ENCODE measurements around the gene MFAP3.
"Not testable (repeated sequence)": the region's sequence is repeated elsewhere in the genome, so short reads cannot be mapped to it uniquely, and the experiment has no call there.

The MFAP3 gene

GRCh38 chr5:154065971-154066370 lies 27.2 kb downstream of the MFAP3 start:
- no peaks in the 10 kb centered on the region for H3K36me3 ChIP-seq
- H3K9ac ChIP-seq = no peak overlapping the region
- H3K27me3 ChIP-seq = no peaks in the 10 kb centered on the region
- no peak overlapping the region for H3K4me3 ChIP-seq
- H3K27ac ChIP-seq = no peak overlapping the region
- H3K4me2 ChIP-seq = 0 out of 2 replicates have a peak overlapping the region, but pooled peaks have one; percentile 0
- no peaks in the 10 kb centered on the region for H4K20me1 ChIP-seq
- TF ChIP-seq Cebpa-rat (IDR thresholded peaks at IDR 0.05) = no peak
- peaks cover 11% of the 10 kb centered on the region; the same call in 1 of the 2 replicates for H3K9me3 ChIP-seq
- peaks cover 8% of the 10 kb centered on the region; the same call in 1 of the 2 replicates for H3K4me1 ChIP-seq

GRCh38 chr5:154069854-154070253 lies 31.1 kb downstream of the MFAP3 start:
- not testable (repeated sequence) for H3K9ac ChIP-seq, H3K4me2 ChIP-seq, H3K9me3 ChIP-seq, H3K27ac ChIP-seq, H3K4me3 ChIP-seq, H4K20me1 ChIP-seq, H3K27me3 ChIP-seq, H3K36me3 ChIP-seq, H3K4me1 ChIP-seq

DNA sequence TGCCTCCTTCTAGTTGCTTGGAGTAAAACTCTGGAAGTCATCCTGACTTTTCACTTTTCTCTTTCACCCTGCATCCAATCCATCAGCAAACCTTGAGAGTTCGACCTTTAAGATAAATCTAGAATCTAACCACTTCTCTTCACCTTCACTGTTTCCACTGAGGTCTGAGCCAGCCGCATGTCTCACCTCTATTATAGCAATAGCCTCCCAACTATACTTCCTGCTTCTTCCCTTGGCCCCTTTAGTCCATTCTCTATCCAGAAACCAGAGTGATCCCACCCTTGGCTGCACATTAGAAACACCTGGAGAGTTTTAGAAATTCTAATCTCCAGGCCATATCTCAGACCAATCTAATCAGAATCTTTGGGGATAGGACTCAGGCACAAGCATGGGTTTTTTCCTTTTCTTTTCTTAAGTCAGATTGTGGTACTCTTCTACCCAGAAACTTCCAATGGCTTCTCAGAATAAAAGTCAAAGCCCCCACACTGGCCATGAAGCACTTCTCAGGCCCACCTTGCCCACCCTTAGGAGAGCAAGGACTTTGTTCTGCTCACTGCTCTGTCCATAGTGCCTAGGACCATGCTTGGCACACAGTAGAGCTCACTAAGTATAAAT lies 33.1 kb downstream of the MFAP3 start:
- H4K20me1 ChIP-seq = no peaks in the 10 kb centered on the region
- TF ChIP-seq Cebpa-rat (IDR thresholded peaks at IDR 0.05) = no peak
- H3K9me3 ChIP-seq = no peaks in the 10 kb centered on the region
- H3K4me1 ChIP-seq = no peaks in the 10 kb centered on the region
- H3K27me3 ChIP-seq = no peaks in the 10 kb centered on the region
- no peaks in the 10 kb centered on the region for H3K36me3 ChIP-seq
- no peak overlapping the region for H3K27ac ChIP-seq
- no peak overlapping the region for H3K4me2 ChIP-seq
- H3K9ac ChIP-seq = no peak overlapping the region
- no peak overlapping the region for H3K4me3 ChIP-seq

- Histone ChIP-seq H3K4me2 (no peak overlapping the region), H3K36me3 (no peaks in the 10 kb centered on the region), H3K4me1 (no peaks in the 10 kb centered on the region), H3K9me3 (no peaks in the 10 kb centered on the region), H3K9ac (no peak overlapping the region), H3K27ac (no peak overlapping the region), H4K20me1 (no peaks in the 10 kb centered on the region), H3K27me3 (no peaks in the 10 kb centered on the region), H3K4me3 (no peak overlapping the region)
- TF ChIP-seq Cebpa-rat (IDR thresholded peaks at IDR 0.05) = no peak
Measured at GRCh38 chr5:154072414-154073171, 33.8 kb downstream of the MFAP3 start.

- Histone ChIP-seq H3K27ac (no peak overlapping the region), H3K9ac (no peak overlapping the region), H3K4me1 (peaks cover 9% of the 10 kb centered on the region), H3K36me3 (no peaks in the 10 kb centered on the region), H4K20me1 (no peaks in the 10 kb centered on the region), H3K27me3 (no peaks in the 10 kb centered on the region), H3K4me2 (no peak overlapping the region), H3K9me3 (no peaks in the 10 kb centered on the region), H3K4me3 (no peak overlapping the region)
- no peak for TF ChIP-seq Cebpa-rat (IDR thresholded peaks at IDR 0.05)
Measured at GRCh38 chr5:154076240-154076922, 37.6 kb downstream of the MFAP3 start.

GRCh38 chr5:154077696-154078095 lies 38.9 kb downstream of the MFAP3 start:
- Histone ChIP-seq H3K36me3 (no peaks in the 10 kb centered on the region), H3K9ac (no peak overlapping the region), H3K27ac (no peak overlapping the region), H3K4me1 (peaks cover 9% of the 10 kb centered on the region), H3K9me3 (no peaks in the 10 kb centered on the region), H4K20me1 (no peaks in the 10 kb centered on the region), H3K4me3 (no peak overlapping the region), H3K4me2 (no peak overlapping the region; the same call in 1 of the 2 replicates), H3K27me3 (no peaks in the 10 kb centered on the region)
- no peak for TF ChIP-seq Cebpa-rat (IDR thresholded peaks at IDR 0.05)

DNA sequence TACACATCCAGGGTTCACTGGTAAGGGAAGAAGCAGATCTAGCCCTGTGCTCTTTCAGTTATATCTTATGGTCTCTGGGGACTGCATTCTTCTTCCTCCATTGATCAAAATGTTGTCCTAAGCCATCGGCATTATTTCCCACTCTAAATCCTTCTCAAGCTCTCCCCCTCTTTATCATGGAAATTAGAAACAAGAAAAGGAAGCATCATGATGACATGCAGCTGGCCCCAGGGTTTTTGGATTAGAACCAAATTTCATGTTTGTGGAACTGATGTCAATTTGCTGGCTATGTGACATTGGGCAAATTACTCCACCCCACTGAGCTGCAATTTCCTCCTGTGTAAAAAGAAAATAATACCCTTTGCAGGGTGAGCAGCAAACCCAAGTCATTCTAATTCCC lies 39.5 kb downstream of the MFAP3 start:
- TF ChIP-seq Cebpa-rat (IDR thresholded peaks at IDR 0.05) = no peak
- Histone ChIP-seq H3K36me3 (no peaks in the 10 kb centered on the region), H3K27me3 (no peaks in the 10 kb centered on the region), H3K4me1 (peaks cover 9% of the 10 kb centered on the region), H4K20me1 (no peaks in the 10 kb centered on the region), H3K9ac (no peak overlapping the region), H3K4me3 (no peak overlapping the region), H3K9me3 (no peaks in the 10 kb centered on the region), H3K27ac (no peak overlapping the region), H3K4me2 (peak overlapping the region; percentile 19; the same call in 1 of the 2 replicates)

DNA sequence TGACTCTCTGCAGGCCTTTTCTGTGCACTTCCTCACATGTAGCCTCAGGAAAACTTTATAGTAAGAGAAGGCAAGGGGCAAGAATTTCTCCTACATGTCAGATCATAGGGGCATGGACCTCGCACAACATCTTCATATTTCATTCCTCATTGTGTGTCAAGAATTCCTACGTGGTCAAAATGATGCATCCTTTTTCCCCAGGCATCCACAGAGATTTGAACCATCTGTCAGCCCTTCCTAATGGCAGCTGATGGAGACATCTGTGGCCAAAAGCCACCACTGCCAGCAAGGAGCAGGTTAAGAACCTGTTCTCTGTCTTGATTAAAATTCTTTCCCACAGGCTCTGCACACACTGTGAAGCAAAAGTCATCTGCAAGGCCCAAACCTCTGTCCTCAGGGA lies 42.5 kb downstream of the MFAP3 start:
- no peak overlapping the region for H3K9ac ChIP-seq
- H3K9me3 ChIP-seq = no peaks in the 10 kb centered on the region

DNA sequence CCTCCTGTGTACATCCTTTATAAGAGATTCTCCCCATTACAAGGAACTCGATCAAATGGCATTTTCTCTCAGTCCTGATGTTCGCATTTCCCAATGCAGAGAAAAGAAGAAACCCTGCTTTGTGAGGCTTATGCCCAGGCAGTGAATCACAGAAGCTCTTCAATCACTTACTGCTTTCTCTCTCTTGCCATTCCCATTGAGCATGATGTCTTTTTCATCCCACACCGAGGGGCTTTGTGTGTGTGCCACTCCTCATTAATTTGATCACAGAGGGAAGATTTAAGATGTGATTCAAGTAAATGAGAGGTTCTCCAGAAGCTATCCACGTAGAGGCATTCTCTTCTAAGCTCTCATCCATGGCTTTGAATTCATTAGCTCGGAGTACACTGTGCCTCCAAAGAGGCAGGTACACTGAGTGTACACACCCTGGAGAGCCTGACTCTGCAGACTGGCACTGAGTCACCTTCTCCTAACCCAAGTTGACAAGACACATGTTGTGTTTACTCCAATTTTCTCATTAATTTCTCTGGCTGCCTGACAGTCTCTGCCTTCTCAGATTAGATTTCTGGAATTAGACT lies 45.4 kb downstream of the MFAP3 start:
- Histone ChIP-seq H3K4me2 (no peak overlapping the region), H3K27ac (no peak overlapping the region), H4K20me1 (no peaks in the 10 kb centered on the region), H3K9me3 (no peaks in the 10 kb centered on the region), H3K4me1 (no peaks in the 10 kb centered on the region), H3K9ac (no peak overlapping the region), H3K36me3 (no peaks in the 10 kb centered on the region), H3K27me3 (no peaks in the 10 kb centered on the region), H3K4me3 (no peak overlapping the region)
- no peak for TF ChIP-seq Cebpa-rat (IDR thresholded peaks at IDR 0.05)

More for the DNA sequence above, 42.5 kb downstream of the MFAP3 start:
- no peak for TF ChIP-seq Cebpa-rat (IDR thresholded peaks at IDR 0.05)
- H3K27ac ChIP-seq = no peak overlapping the region
- H3K27me3 ChIP-seq = no peaks in the 10 kb centered on the region
- H3K4me2 ChIP-seq = no peak overlapping the region
- H3K4me3 ChIP-seq = no peak overlapping the region
- H4K20me1 ChIP-seq = no peaks in the 10 kb centered on the region
- peaks cover 9% of the 10 kb centered on the region for H3K4me1 ChIP-seq
- no peaks in the 10 kb centered on the region for H3K36me3 ChIP-seq

- peaks cover 2% of the 10 kb centered on the region for H3K4me1 ChIP-seq
Measured at GRCh38 chr5:154086146-154086545, 47.4 kb downstream of the MFAP3 start.

More at GRCh38 chr5:154086146-154086545, 47.4 kb downstream of the MFAP3 start:
- Histone ChIP-seq H3K36me3 (no peaks in the 10 kb centered on the region), H3K9me3 (no peaks in the 10 kb centered on the region), H3K27ac (no peak overlapping the region), H3K9ac (no peak overlapping the region), H4K20me1 (no peaks in the 10 kb centered on the region), H3K4me3 (no peak overlapping the region), H3K4me2 (no peak overlapping the region), H3K27me3 (no peaks in the 10 kb centered on the region)
- TF ChIP-seq Cebpa-rat (IDR thresholded peaks at IDR 0.05) = no peak
